Measurements from ENCODE around the gene SP2. TPM values are rescaled to one million over a fixed set of nuclear protein-coding genes. Genes with fewer than 3 reads are reported as not detected.

SP2 gene
- total and polyA plus RNA-seq, 2 of the 13 experiments (the other 11 are each of a cell fraction or from before 2014, with no cell fraction given), result 1.4 to 4.8 TPM

DNA sequence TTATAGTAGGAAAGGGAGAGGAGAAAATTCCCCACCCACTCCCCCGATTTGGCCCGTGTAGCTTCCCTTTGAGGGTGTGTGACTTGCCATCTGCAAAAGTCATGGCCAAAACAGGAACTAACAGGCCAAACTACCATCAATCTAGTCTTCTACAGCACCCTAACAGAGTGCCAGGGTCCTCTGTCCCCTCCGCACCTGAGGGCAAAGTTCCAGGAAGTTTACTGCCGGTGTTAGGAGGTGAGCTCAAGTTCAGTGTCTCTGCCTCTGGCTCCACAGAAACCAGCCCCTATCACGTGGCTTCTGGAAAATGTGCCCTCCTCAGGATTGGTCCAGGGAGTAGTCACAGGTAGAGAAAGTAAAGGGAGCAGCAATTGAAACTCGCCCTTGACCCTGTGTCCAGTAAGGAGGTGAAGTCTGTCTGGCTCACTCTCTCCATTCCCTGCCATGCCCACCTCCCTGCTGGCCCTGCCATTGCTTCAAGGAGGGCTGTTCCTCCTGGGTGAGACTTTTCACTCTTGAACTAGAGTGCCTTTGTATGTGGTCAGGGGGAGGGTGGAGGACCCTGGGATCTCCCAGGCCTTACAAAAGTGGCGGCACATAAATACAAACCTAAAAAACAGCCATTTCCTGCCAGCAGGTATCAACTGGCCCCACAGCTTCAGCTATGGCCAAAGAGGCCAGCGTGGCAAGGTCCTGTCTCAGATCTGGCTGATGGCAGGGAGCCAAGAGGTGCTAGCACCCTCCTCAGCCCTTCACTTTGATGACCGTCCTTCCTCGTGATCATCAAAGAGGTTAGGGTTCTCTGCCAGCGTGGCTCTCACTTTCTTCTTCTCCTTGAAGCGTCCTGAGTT, 56.4 kb downstream of the SP2 start (continued):
- TF ChIP-seq, protein P1, sequence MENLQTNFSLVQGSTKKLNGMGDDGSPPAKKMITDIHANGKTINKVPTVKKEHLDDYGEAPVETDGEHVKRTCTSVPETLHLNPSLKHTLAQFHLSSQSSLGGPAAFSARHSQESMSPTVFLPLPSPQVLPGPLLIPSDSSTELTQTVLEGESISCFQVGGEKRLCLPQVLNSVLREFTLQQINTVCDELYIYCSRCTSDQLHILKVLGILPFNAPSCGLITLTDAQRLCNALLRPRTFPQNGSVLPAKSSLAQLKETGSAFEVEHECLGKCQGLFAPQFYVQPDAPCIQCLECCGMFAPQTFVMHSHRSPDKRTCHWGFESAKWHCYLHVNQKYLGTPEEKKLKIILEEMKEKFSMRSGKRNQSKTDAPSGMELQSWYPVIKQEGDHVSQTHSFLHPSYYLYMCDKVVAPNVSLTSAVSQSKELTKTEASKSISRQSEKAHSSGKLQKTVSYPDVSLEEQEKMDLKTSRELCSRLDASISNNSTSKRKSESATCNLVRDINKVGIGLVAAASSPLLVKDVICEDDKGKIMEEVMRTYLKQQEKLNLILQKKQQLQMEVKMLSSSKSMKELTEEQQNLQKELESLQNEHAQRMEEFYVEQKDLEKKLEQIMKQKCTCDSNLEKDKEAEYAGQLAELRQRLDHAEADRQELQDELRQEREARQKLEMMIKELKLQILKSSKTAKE (CRISPR knock-in tag; IDR thresholded peaks at IDR 0.05; ENCODE audit: borderline replicate concordance), result peak; percentile 94
- TF ChIP-seq ZNF441 (CRISPR knock-in tag; IDR thresholded peaks at IDR 0.05; ENCODE audit: borderline replicate concordance) (peak; percentile 87; the same call in 1 of the 2 replicates), MED1 (CRISPR knock-in tag; IDR thresholded peaks at IDR 0.05) (peak; percentile 91), HOXA3 (CRISPR knock-in tag; IDR thresholded peaks at IDR 0.05) (peak; percentile 71; the same call in 1 of the 2 replicates), PHF20 (CRISPR knock-in tag; IDR thresholded peaks at IDR 0.05) (peak; percentile 63; the same call in 1 of the 2 replicates), TBX2 (CRISPR knock-in tag; IDR thresholded peaks at IDR 0.05; ENCODE audit: borderline replicate concordance) (peak; percentile 80), DNMT3B (CRISPR knock-in tag; conservative IDR thresholded peaks at IDR 0.05) (0 out of 2 replicates have a peak, but pooled peaks have one; percentile 45), ZEB1 (IDR thresholded peaks at IDR 0.05; ENCODE audit: insufficient replicate concordance, low read depth) (peak; percentile 90), ZFP36L1 (CRISPR knock-in tag; IDR thresholded peaks at IDR 0.05) (no peak), ZNF605 (CRISPR knock-in tag; IDR thresholded peaks at IDR 0.05) (0 out of 2 replicates have a peak, but pooled peaks have one; percentile 28), ZNF282 (IDR thresholded peaks at IDR 0.05; ENCODE audit: partially characterized antibody) (no peak), ZNF430 (CRISPR knock-in tag; IDR thresholded peaks at IDR 0.05) (no peak), AKAP8 (CRISPR knock-in tag; IDR thresholded peaks at IDR 0.05) (peak; percentile 52; the same call in 1 of the 2 replicates), ERF (CRISPR knock-in tag; IDR thresholded peaks at IDR 0.05) (peak; percentile 92; the same call in 1 of the 2 replicates), FOXJ3 (CRISPR knock-in tag; IDR thresholded peaks at IDR 0.05; ENCODE audit: borderline replicate concordance) (0 out of 2 replicates have a peak, but pooled peaks have one; percentile 40), ZNF816 (CRISPR knock-in tag; IDR thresholded peaks at IDR 0.05; ENCODE audit: borderline replicate concordance) (0 out of 2 replicates have a peak, but pooled peaks have one; percentile 55), RFX1 (IDR thresholded peaks at IDR 0.05) (no peak)
- TF ChIP-seq, protein P2, sequence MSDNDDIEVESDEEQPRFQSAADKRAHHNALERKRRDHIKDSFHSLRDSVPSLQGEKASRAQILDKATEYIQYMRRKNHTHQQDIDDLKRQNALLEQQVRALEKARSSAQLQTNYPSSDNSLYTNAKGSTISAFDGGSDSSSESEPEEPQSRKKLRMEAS (IDR thresholded peaks at IDR 0.05), result peak; percentile 78
- TF ChIP-seq, protein P3, sequence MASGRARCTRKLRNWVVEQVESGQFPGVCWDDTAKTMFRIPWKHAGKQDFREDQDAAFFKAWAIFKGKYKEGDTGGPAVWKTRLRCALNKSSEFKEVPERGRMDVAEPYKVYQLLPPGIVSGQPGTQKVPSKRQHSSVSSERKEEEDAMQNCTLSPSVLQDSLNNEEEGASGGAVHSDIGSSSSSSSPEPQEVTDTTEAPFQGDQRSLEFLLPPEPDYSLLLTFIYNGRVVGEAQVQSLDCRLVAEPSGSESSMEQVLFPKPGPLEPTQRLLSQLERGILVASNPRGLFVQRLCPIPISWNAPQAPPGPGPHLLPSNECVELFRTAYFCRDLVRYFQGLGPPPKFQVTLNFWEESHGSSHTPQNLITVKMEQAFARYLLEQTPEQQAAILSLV (CRISPR knock-in tag; IDR thresholded peaks at IDR 0.05; ENCODE audit: borderline replicate concordance), result 0 out of 2 replicates have a peak, but pooled peaks have one; percentile 45
- TF ChIP-seq, protein P4, sequence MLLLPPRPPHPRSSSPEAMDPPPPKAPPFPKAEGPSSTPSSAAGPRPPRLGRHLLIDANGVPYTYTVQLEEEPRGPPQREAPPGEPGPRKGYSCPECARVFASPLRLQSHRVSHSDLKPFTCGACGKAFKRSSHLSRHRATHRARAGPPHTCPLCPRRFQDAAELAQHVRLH (CRISPR knock-in tag; IDR thresholded peaks at IDR 0.05; ENCODE audit: borderline replicate concordance, low read depth), result 0 out of 2 replicates have a peak, but pooled peaks have one; percentile 23

All from HepG2 (cell line).